Measurements from ENCODE around the gene KLK14. TPM values are rescaled to one million over a fixed set of nuclear protein-coding genes. Genes with fewer than 3 reads are reported as not detected.

KLK14 gene
- polyA plus RNA-seq, 1 donor (not counting 4 experiments of a cell fraction or from before 2014, with no cell fraction given), result 0.05 TPM

DNA sequence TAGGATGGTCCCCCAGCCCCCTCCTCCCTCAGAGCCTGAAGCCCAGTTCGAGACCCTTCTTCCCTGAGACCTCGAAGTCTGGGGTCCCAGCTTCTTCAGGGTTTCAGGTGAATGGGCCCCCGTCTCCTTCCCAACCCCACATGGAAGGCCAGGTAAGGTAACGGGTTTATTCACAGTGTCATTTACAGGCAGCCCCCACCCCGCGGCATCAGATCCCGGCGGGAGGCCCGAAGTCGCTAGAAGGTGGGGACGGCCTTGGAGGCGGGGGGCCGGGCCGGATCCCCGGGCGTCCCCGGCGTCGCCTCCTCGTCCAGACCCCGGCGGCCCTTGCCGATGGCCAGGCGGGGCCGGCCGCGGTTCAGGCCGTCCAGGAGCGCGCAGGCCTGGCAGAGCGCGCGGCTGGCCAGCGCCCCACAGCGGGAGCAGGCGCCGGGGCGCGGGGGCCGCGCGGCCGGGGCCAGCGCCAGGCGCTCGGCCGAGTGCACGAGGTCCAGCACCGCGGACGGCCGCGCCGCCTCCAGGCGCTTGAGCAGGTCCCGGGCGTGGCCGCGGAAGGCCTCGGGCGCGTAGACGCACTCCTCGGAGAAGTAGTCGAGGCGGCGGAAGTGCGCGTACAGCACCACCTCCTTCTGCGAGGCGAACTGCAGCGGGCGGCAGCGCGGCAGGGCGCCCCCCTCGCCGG, 15.8 kb upstream of the KLK14 start:
- H3K4me3 ChIP-seq (ENCODE audit: control insufficient read depth in 2 of 3, extremely low read depth in 1 of 3, insufficient read depth in 2 of 3, low read depth in 1 of 3, low read length in 3 of 3), result no peak overlapping the region
- TF ChIP-seq EZH2 (IDR thresholded peaks at IDR 0.05; ENCODE audit: low read length), result no peak
- TF ChIP-seq, protein P1, sequence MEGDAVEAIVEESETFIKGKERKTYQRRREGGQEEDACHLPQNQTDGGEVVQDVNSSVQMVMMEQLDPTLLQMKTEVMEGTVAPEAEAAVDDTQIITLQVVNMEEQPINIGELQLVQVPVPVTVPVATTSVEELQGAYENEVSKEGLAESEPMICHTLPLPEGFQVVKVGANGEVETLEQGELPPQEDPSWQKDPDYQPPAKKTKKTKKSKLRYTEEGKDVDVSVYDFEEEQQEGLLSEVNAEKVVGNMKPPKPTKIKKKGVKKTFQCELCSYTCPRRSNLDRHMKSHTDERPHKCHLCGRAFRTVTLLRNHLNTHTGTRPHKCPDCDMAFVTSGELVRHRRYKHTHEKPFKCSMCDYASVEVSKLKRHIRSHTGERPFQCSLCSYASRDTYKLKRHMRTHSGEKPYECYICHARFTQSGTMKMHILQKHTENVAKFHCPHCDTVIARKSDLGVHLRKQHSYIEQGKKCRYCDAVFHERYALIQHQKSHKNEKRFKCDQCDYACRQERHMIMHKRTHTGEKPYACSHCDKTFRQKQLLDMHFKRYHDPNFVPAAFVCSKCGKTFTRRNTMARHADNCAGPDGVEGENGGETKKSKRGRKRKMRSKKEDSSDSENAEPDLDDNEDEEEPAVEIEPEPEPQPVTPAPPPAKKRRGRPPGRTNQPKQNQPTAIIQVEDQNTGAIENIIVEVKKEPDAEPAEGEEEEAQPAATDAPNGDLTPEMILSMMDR (optimal IDR thresholded peaks at IDR 0.05 in 1 of 3, IDR thresholded peaks at IDR 0.05 in 1 of 3, conservative IDR thresholded peaks at IDR 0.05 in 1 of 3; ENCODE audit: extremely low read depth in 1 of 3, insufficient read depth in 2 of 3, low read length in 3 of 3), result no peak
- H3K27ac ChIP-seq (ENCODE audit: control insufficient read depth, insufficient read depth, low read length), result no peak overlapping the region
- peaks cover 20% of the 10 kb centered on the region for H3K79me2 ChIP-seq (ENCODE audit: control insufficient read depth, insufficient read depth, low read length)
- H3K27me3 ChIP-seq (ENCODE audit: control insufficient read depth, extremely low read depth, insufficient read depth, low read length), result no peaks in the 10 kb centered on the region
- H3K36me3 ChIP-seq (ENCODE audit: control insufficient read depth in 2 of 2, extremely low read depth in 1 of 2, insufficient read depth in 2 of 2, low read length in 2 of 2), result peaks cover 10 to 17% of the 10 kb centered on the region in 2 experiments
- DNase-seq (ENCODE audit: low read depth, low spot score) (no peak), FAIRE-seq (no peak)
- H3K4me2 ChIP-seq (ENCODE audit: control insufficient read depth, extremely low read depth, insufficient read depth, low read depth, low read length), result no peak overlapping the region
- dilution Hi-C loops (cut with MboI; ENCODE audit: extremely low pct_ligation_motif_present, low sequenced_read_pairs), result no loop called here
- peaks cover 13% of the 10 kb centered on the region for H3K4me1 ChIP-seq (ENCODE audit: control insufficient read depth, extremely low read depth, insufficient read depth, low read length)
- no peak overlapping the region for H2AFZ ChIP-seq (ENCODE audit: control insufficient read depth, low read length)
- H3K9ac ChIP-seq (ENCODE audit: control insufficient read depth, extremely low read depth, insufficient read depth, low read length), result no peak overlapping the region
- peaks cover 7% of the 10 kb centered on the region for H4K20me1 ChIP-seq (ENCODE audit: control insufficient read depth, extremely low read depth, insufficient read depth, low read length)
- peaks cover 5% of the 10 kb centered on the region for H3K9me1 ChIP-seq (ENCODE audit: control insufficient read depth, extremely low read depth, insufficient read depth, low read length)
- no peaks in the 10 kb centered on the region for H3K9me3 ChIP-seq (ENCODE audit: control insufficient read depth, low read depth, low read length)

DNA sequence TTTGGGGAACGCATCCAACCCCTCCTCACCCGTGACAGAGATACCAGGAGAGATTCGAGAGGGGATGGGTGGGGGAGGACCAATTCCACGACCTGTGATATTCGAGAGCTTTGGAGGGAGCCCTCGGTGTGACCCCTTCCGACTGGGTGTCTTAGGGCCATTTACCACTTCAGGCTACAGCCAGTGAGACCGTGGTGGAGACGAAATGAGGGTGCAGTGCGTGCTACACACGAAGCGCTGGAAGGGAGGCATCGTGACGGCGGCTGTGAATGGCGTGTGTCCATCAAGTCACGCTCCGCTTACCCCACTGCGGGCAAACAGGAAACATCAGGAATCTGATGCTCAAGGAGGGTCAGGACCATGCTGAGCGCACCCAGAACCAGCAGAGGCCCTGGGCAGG, 15.1 kb upstream of the KLK14 start:
- TF ChIP-seq, protein P1 (optimal IDR thresholded peaks at IDR 0.05 in 1 of 3, IDR thresholded peaks at IDR 0.05 in 1 of 3, conservative IDR thresholded peaks at IDR 0.05 in 1 of 3; ENCODE audit: extremely low read depth in 1 of 3, insufficient read depth in 2 of 3, low read length in 3 of 3), result no peak
- TF ChIP-seq EZH2 (IDR thresholded peaks at IDR 0.05; ENCODE audit: low read length), result no peak
- no peak overlapping the region for H3K4me2 ChIP-seq (ENCODE audit: control insufficient read depth, extremely low read depth, insufficient read depth, low read depth, low read length)
- H3K4me3 ChIP-seq (ENCODE audit: control insufficient read depth in 2 of 3, extremely low read depth in 1 of 3, insufficient read depth in 2 of 3, low read depth in 1 of 3, low read length in 3 of 3), result no peak overlapping the region
- DNase-seq (ENCODE audit: low read depth, low spot score) (no peak), FAIRE-seq (no peak)
- dilution Hi-C loops (cut with MboI; ENCODE audit: extremely low pct_ligation_motif_present, low sequenced_read_pairs), result no loop called here
- peaks cover 5% of the 10 kb centered on the region for H3K9me1 ChIP-seq (ENCODE audit: control insufficient read depth, extremely low read depth, insufficient read depth, low read length)
- peaks cover 10 to 15% of the 10 kb centered on the region in 2 experiments for H3K36me3 ChIP-seq (ENCODE audit: control insufficient read depth in 2 of 2, extremely low read depth in 1 of 2, insufficient read depth in 2 of 2, low read length in 2 of 2)
- H3K27ac ChIP-seq (ENCODE audit: control insufficient read depth, insufficient read depth, low read length), result no peak overlapping the region
- H4K20me1 ChIP-seq (ENCODE audit: control insufficient read depth, extremely low read depth, insufficient read depth, low read length), result peaks cover 7% of the 10 kb centered on the region
- peaks cover 13% of the 10 kb centered on the region for H3K4me1 ChIP-seq (ENCODE audit: control insufficient read depth, extremely low read depth, insufficient read depth, low read length)
- H3K9ac ChIP-seq (ENCODE audit: control insufficient read depth, extremely low read depth, insufficient read depth, low read length), result no peak overlapping the region
- H3K9me3 ChIP-seq (ENCODE audit: control insufficient read depth, low read depth, low read length), result no peaks in the 10 kb centered on the region
- no peak overlapping the region for H2AFZ ChIP-seq (ENCODE audit: control insufficient read depth, low read length)
- no peaks in the 10 kb centered on the region for H3K27me3 ChIP-seq (ENCODE audit: control insufficient read depth, extremely low read depth, insufficient read depth, low read length)
- peaks cover 20% of the 10 kb centered on the region for H3K79me2 ChIP-seq (ENCODE audit: control insufficient read depth, insufficient read depth, low read length)
